Epithelial cell of esophagus (primary cell): ENCODE data around the gene CCT6A.
"Not testable (repeated sequence)": the region's sequence is repeated elsewhere in the genome, so short reads cannot be mapped to it uniquely, and the experiment has no call there.

Experiments
- DNase-seq: peaks from one replicate; pipeline ENCODE4 v3.0.0; 2010; ENCODE audit warnings: low read depth
- H3K4me3 ChIP-seq: 2 replicates; pipeline ENCODE4 v1.5.1; 2011; ENCODE audit warnings: mild to moderate bottlenecking, low read length, control low read depth
- CTCF ChIP-seq: IDR thresholded peaks from 2 replicates; pipeline ENCODE4 v1.5.1; 2011; ENCODE audit warnings: low read depth, mild to moderate bottlenecking, low read length, control low read depth, inconsistent platforms; ENCODE audit not compliant: insufficient read depth; ENCODE audit errors: missing control alignments

CCT6A gene

DNA sequence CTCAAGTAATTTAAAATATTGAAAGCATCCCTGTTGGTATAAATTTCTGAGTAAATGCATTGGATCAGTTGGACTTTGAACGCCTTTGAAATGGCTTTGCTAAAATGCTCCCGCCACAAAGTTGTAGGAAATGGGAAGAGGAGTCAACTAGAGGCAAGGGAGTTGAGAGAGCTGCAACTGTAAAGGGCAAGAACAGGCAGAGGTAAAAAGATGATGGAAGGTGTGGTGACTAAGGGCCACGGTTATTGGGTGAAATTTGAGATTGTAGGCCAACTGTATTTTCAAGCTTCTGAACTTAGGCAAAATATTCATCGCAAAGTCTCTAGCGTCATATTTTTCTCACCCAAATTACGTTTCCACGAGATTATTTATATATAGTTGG, 11.9 kb downstream of the CCT6A start:
- no peak for TF ChIP-seq CTCF
- no peak for DNase-seq
- no peak overlapping the region for H3K4me3 ChIP-seq

DNA sequence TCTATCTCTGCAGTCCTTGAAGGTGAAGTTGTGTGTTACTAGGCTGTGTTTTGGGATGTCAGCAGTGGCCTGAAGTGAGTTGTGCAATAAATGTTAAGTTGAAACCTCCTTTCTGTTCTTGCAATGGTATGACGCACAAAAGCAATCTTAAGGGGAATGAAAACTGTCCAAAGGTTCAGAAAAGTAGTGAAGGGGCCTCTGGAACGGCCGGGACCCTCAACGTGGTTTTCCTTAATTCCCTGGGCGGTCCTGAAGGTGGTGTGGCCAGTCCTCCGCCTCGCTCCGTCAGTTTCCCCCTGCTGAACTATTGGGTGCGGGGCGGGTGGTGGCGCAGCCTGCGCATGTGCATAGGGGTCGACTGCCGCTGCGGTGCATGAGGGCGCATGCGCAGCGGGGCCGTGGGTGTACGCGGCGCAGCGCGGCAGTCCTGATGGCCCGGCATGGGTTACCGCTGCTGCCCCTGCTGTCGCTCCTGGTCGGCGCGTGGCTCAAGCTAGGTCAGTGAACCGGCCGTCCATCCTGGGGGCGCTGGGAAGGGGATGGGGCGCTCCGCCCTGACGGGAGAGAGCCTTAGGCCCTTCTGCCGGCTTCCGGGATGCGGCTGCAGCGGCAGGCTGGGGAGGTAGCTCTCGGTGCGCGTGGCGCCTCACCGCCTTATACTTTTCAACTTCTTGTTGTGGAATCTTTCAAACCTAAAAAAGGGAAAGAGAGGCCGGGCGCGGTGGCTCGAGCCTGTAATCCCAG, 12.5 kb downstream of the CCT6A start, which contains the start of gene SUMF2:
SUMF2 (plus strand) TSS at position 405 of the 744 bp plus-strand sequence; CDS start at position 431, 26 bp downstream.
- peak; percentile 87 for DNase-seq
- H3K4me3 ChIP-seq = peak within 1 kb of the TSS; percentile 91
- no peak for TF ChIP-seq CTCF

- DNase-seq, H3K4me3 ChIP-seq: not testable (repeated sequence)
These were observed 14.8 kb downstream of the CCT6A start for GRCh38 chr7:56066376-56066775.

DNA sequence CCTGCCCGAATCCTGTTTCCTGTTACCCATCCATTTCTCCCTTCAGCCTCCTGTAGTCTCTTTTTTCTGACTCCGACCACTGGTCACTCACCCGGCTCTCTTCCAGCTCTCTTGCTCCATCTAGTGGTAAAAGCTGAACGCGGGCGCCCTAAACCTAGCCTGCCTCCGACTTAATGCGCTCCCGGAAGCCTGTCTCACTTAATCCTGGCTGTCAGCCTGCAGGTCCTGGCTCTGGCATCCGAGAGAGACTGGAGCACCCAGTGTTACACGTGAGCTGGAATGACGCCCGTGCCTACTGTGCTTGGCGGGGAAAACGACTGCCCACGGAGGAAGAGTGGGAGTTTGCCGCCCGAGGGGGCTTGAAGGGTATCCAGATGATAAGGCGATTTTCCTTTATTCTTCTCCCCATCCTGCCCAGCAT, 22.8 kb downstream of the CCT6A start:
- no peak overlapping the region for H3K4me3 ChIP-seq
- TF ChIP-seq CTCF = peak; percentile 93
- DNase-seq = peak; percentile 80

DNA sequence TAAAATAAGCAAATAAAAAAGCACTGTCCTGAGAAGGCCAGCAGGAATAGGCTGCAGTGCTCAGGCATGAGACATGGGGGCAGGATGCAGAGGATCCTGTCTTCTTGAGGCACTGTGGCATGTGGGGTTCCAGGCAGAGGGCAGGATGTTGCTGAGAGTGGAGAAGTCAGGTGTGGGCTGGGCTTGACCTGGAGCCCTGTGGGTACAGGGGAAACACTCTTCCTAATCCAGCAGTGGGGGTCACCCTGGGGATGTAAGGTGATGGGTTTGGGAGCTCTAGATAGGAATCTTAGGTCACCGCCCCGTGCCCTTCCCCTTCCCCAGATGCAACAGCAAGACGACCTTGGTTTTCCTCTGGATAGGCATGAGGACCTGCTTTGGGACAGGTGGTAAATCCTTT, 26.1 kb downstream of the CCT6A start:
- H3K4me3 ChIP-seq = no peak overlapping the region
- DNase-seq = no peak
- TF ChIP-seq CTCF = no peak

- no peak for DNase-seq
- TF ChIP-seq CTCF = no peak
- no peak overlapping the region for H3K4me3 ChIP-seq
These were observed 26.6 kb downstream of the CCT6A start for GRCh38 chr7:56078196-56078595.

DNA sequence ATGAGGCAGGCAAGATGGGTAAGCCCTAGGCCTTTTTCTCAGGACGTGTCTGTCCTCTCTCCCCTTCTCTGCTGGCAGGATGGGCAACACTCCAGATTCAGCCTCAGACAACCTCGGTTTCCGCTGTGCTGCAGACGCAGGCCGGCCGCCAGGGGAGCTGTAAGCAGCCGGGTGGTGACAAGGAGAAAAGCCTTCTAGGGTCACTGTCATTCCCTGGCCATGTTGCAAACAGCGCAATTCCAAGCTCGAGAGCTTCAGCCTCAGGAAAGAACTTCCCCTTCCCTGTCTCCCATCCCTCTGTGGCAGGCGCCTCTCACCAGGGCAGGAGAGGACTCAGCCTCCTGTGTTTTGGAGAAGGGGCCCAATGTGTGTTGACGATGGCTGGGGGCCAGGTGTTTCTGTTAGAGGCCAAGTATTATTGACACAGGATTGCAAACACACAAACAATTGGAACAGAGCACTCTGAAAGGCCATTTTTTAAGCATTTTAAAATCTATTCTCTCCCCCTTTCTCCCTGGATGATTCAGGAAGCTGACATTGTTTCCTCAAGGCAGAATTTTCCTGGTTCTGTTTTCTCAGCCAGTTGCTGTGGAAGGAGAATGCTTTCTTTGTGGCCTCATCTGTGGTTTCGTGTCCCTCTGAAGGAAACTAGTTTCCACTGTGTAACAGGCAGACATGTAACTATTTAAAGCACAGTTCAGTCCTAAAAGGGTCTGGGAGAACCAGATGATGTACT, 28.1 kb downstream of the CCT6A start:
- peak; percentile 74 for TF ChIP-seq CTCF
- no peak overlapping the region for H3K4me3 ChIP-seq
- peak; percentile 44 for DNase-seq

DNA sequence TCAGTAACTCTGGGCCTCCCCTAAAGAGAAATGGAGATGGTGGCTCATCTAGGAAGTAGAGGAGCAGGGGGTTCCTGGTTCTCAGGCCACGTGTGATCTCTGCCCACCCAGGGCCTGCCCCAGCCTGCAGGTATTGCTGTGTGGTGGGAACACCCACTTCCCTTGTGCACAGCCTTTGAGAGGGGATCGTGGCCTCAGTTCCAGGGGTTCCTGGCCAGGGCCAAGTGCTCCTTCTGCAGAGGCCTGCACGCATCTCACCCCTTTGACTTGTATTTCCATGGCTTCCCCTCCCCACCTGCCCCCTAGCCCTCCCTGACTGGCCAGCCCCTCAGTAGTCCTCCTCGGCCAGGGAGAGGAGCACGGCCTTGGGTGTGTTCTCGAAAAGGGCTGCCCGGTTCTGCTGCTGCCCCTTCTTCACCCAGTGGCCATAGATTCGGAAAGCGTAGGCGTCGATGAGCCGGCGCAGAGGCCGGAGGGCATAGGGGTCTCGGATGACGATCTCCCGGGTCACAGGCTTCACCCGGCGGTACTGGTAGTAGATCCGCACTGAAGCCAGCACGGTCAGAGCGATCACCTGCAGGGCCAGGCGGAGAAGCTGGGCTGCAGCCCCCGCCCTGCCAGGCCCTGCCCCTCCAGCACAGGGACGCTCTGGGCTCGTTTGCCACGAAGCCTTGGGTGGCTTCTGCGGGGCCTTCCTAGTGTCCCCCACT, 29.3 kb downstream of the CCT6A start:
- not testable (repeated sequence) for DNase-seq, H3K4me3 ChIP-seq
